Activated CD8-positive, alpha-beta memory T cell treated with anti-CD3 and anti-CD28 coated beads, Interleukin-2, amount 50 U/mL, for 1 hour (primary cell): ENCODE data around the gene ATP6V0A1.
"Not testable (repeated sequence)": the region's sequence is repeated elsewhere in the genome, so short reads cannot be mapped to it uniquely, and the experiment has no call there.

Source experiments
- DNase-seq: peaks from one replicate; pipeline ENCODE4 v3.0.0-alpha.2; 2020; ENCODE audit errors: extremely low read depth

Gene ATP6V0A1

GRCh38 chr17:42538482-42538881 is 79.8 kb downstream of the ATP6V0A1 start:
- DNase-seq: no peak

GRCh38 chr17:42540558-42540957 is 81.9 kb downstream of the ATP6V0A1 start:
- not testable (repeated sequence) for DNase-seq

DNA sequence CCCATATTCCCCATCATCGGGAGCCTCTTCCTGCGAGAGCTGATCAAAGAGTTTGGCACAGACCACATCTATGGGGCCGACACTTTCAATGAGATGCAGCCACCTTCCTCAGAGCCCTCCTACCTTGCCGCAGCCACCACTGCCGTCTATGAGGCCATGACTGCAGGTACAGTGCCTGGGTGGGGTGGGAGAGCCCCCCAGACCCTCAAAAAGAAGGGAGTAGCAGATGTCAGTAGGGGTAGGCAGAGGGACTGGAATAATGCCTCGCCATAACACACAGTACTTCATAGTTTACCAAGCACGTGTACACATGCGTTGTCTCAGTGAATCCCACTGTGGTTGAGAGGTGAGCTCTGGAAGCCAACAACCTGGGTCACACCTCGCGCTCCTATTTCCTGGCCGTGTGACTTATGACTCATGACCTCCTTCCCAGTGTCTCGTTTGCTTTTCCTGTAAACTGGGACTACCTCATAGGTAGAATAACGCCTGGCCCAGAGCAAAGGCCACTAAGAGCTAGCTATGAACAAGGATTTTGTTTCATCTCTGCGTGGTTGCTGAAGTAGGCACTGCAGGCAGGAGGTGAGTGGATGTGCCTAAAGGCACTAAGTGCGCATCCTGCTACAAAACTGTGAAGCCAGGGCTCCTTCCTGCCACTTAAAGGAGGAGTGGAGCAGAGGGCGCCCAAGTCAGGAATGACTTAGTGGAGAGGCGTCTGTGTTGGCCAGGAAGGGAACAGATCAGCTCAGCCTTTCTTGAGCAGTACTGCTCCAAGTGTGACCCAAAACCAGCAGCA is 82.6 kb downstream of the ATP6V0A1 start:
- DNase-seq: no peak

DNA sequence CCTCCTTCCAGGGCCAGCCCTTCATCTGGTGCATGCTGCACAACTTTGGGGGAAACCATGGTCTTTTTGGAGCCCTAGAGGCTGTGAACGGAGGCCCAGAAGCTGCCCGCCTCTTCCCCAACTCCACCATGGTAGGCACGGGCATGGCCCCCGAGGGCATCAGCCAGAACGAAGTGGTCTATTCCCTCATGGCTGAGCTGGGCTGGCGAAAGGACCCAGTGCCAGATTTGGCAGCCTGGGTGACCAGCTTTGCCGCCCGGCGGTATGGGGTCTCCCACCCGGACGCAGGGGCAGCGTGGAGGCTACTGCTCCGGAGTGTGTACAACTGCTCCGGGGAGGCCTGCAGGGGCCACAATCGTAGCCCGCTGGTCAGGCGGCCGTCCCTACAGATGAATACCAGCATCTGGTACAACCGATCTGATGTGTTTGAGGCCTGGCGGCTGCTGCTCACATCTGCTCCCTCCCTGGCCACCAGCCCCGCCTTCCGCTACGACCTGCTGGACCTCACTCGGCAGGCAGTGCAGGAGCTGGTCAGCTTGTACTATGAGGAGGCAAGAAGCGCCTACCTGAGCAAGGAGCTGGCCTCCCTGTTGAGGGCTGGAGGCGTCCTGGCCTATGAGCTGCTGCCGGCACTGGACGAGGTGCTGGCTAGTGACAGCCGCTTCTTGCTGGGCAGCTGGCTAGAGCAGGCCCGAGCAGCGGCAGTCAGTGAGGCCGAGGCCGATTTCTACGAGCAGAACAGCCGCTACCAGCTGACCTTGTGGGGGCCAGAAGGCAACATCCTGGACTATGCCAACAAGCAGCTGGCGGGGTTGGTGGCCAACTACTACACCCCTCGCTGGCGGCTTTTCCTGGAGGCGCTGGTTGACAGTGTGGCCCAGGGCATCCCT is 84.8 kb downstream of the ATP6V0A1 start:
- DNase-seq: no peak

- no peak for DNase-seq
Observed at GRCh38 chr17:42544874-42545283, 86.2 kb downstream of the ATP6V0A1 start.

GRCh38 chr17:42545755-42546505 is 87.3 kb downstream of the ATP6V0A1 start:
- not testable (repeated sequence) for DNase-seq

GRCh38 chr17:42547001-42547461 is 88.4 kb downstream of the ATP6V0A1 start:
- no peak for DNase-seq

DNA sequence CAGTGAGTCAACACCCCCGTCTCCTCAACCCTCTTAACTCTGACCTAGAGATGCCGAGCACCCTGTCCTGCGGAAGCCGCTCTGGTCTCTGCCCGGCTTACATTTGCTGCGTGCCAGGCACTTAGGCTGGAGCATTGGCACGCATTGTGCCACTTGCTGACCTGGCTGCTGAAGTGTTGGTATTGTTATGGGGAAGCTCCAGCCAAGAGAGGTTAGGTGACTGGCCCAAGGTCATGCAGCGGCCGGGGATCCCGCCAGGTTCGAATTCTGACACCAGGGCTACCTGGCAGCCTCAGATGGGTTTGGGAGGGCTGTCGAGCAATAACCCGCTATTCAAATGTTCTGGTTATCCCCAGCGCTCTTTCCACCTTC is 89.0 kb downstream of the ATP6V0A1 start:
- DNase-seq: no peak

DNA sequence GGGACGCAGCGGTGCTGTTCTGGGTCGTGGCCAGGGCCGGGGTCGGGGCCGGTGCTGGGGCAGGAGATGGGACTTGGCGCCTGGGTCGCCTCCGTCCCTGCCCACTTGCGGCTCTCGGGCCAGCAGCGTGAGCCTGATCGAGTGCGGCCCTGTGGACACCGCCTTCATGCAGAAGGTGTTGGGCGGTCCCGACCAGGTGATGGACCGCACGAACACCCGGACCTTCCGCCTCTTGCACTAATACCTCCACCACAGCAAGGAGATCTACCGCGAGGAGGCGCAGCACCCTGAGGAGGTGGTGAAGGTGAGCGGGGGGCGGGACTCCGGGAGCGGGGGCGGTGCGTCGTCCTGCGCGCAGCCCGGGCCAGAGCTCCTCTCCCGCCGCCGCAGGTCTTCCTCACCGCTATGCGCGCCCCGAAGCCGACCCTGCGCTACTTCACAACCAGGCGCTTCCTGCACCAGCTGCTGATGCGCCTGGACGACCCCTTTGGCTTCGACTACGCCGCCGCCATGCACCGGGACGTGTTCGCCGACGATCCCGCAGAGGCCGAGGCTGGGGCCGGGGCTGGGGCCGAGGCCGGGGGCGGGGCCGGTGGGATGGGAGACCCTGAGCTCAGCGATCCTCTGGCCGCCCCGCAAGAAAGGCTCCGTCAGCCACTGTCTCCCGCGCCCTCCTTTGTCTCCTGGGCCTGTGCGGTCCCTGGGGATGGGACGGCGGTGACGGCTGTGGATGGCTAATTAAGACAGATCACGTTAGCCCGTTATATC is 89.6 kb downstream of the ATP6V0A1 start:
- no peak for DNase-seq

DNA sequence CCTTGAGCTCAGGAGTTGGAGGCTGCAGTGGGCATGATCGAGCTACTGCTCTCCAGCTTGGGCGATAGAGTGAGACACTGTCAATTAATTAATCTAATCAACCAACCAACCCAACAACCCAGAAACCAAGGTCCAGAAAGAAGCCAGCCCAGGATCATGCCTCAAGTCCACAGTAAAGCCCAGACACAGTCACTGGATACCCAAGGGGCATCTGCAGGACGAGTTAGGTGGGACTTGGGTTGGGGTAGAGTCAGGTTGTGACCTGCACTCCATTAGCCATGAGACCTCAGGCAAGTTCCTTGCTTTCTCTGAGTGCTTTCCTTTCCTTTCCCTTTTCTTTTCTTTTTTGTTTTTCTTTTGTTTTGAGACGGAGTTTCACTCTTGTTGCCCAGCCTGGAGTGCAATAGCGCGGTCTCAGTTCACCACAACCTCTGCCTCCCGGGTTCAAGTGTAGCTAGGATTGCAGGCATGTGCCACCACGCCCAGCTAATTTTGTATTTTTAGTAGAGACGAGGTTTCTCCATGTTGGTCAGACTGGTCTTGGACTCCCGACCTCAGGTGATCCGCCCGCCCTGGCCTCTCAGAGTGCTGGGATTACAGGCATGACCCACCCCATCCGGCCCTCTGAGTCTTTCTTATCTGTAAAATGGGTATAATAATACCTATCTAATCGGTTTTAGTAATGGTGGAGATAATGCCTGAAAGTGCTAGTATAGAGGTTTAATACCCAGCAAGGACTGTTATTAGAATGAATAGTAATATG is 90.5 kb downstream of the ATP6V0A1 start:
- DNase-seq: no peak

DNA sequence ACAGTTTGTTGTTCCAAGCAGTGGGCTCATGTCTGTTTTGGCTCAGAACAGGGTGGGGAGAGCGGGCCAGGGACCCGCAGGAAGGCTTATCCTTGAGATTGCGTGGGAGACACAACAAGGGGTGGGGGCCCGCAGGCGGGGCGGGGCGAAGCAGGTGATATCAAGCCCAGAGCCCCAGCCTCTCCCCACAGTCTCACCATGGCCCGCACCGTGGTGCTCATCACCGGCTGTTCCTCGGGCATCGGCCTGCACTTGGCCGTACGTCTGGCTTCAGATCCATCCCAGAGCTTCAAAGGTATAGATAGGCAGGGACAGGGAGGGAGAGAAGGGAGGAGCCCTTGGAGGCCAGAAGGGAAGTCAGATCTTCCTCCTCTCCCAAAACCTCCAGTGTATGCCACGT is 94.1 kb downstream of the ATP6V0A1 start, which contains the start of gene HSD17B1:
Gene HSD17B1 (plus strand): TSS at position 188 of the 400 bp plus-strand sequence. CDS start 11 bp downstream, at position 199.
- DNase-seq: not testable (repeated sequence)

- DNase-seq: no peak
Observed at GRCh38 chr17:42553161-42553818, 94.6 kb downstream of the ATP6V0A1 start.

GRCh38 chr17:42553866-42554249 is 95.2 kb downstream of the ATP6V0A1 start:
- no peak for DNase-seq

GRCh38 chr17:42554250-42555121 is 95.8 kb downstream of the ATP6V0A1 start:
- DNase-seq: no peak

GRCh38 chr17:42555122-42555622 is 96.5 kb downstream of the ATP6V0A1 start:
- no peak for DNase-seq

DNA sequence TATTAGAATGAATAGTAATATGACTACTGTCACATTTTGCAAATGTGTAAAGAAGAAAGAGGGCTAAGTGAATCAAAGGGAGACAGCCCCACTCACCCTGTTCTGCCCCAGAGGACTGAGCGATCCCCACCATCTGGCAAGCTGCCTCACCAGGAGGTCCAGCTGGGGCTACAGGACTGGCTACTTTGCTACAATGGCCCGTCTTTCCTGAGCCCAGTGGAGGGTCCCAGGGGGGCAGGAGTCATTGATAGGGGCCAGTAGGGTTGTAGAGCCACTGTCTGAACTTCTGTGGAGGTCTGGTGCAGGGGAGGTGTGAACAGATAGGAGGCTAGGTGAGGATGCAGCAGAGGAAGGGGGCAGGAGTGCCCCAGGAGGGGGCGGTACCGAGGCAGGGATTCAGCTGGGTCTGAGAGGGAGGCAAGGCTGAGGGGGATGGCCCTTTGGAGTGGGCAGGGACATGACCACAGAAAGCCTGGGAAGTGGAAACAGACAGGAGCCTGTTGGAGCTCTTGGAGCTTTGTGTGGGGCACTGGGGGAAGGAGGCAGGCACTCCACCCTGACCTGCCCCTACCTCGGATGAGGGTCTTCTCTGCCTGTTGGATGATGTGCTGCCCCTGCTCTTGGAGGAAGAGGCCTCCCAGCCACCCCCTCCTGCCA is 97.4 kb downstream of the ATP6V0A1 start:
- not testable (repeated sequence) for DNase-seq

DNA sequence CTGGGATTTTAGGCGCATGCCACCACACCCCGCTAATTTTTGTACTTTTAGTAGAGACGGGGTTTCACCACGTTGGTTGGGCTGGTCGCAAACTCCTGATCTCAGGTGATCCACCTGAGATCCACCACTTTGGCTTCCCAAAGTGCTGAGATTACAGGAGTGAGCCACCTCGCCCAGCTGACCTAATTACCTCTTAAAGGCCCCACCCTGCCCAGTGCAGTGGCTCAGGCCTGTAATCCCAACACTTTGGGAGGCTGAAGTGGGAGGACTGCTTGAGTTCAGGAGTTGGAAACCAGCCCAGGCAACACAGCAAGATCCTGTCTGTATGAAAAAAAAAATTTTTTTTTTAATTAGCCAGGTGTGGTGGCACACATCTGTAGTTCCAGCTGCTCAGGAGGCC is 100.4 kb downstream of the ATP6V0A1 start:
- no peak for DNase-seq

DNA sequence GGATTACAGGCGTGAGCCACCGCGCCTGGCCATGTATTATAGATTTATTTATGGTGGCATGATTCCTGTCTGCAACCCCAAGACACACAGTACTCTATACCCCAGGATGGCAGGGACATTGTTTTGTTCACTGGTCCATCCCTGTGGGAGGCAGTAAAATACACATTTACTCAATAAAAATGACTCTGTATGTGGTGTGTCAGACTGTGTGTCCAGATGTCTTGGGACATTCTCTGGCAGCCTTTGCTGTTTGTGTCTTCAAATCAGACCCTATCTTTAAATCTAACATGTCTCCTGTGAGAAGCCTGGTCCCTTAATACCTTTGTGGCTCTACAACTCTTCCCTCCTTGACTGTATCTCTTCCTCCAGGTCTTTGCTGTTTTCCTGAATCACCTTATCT is 101.6 kb downstream of the ATP6V0A1 start:
- no peak for DNase-seq
